Naive B cell (primary cell): ENCODE data around the gene CRYGA. TPM values are rescaled to one million over a fixed set of nuclear protein-coding genes. Genes with fewer than 3 reads are reported as not detected.
A peak's percentile ranks its signal among the peaks of the same experiment; 100 is the strongest.
"Not testable (repeated sequence)": the region's sequence is repeated elsewhere in the genome, so short reads cannot be mapped to it uniquely, and the experiment has no call there.

ENCODE experiments used
- ATAC-seq, 2 donors: fragments of 150-1000 bp; cut with Tn5 transposase; 2 replicates each; pipeline ENCODE4 v1.10.0; 2021; ENCODE audit warnings: low read depth in 2 of 2, mild to moderate bottlenecking in 2 of 2, moderate library complexity in 2 of 2
- DNase-seq: peaks from one replicate; pipeline ENCODE4 v3.0.0; 2022
- H3K27ac Mint-ChIP-seq, 6 donors: one replicate each; pipeline ENCODE4 v1.8.0; 2020 to 2022; ENCODE audit warnings: mild to moderate bottlenecking in 6 of 6, mixed read lengths in 6 of 6, moderate library complexity in 5 of 6, inconsistent platforms in 2 of 6
- H3K27me3 Mint-ChIP-seq, 3 donors: one replicate each; pipeline ENCODE4 v1.8.0; 2021 to 2022; ENCODE audit warnings: mixed read lengths in 3 of 3, mild to moderate bottlenecking in 1 of 3
- H3K36me3 Mint-ChIP-seq, 2 donors: one replicate each; pipeline ENCODE4 v1.8.0; 2020 to 2022; ENCODE audit warnings: mixed read lengths in 2 of 2, inconsistent platforms in 1 of 2, mild to moderate bottlenecking in 1 of 2
- H3K4me1 Mint-ChIP-seq, 3 donors: one replicate each; pipeline ENCODE4 v1.8.0; 2020 to 2022; ENCODE audit warnings: mixed read lengths in 3 of 3, inconsistent platforms in 1 of 3, mild to moderate bottlenecking in 1 of 3, moderate library complexity in 1 of 3
- H3K4me3 Mint-ChIP-seq, 8 donors: one replicate each; pipeline ENCODE4 v1.8.0; 2020 to 2022; ENCODE audit warnings: mild to moderate bottlenecking in 8 of 8, mixed read lengths in 8 of 8, moderate library complexity in 8 of 8, inconsistent platforms in 2 of 8
- H3K9me3 Mint-ChIP-seq, 7 donors: one replicate each; pipeline ENCODE4 v1.8.0; 2020 to 2022; ENCODE audit warnings: mixed read lengths in 7 of 7, mild to moderate bottlenecking in 5 of 7, inconsistent platforms in 2 of 7, moderate library complexity in 1 of 7
- polyA plus RNA-seq, 6 donors: library from polyadenylated mRNA; unstranded; fragments of 300-500 nt; fragmentation: Illumina TruSeq; gene quantifications; one replicate each; pipeline ENCODE4 v1.2.3, GENCODE V29; 2021; ENCODE audit warnings: low read depth in 6 of 6

The CRYGA gene
- polyA plus RNA-seq, 6 donors from 2014 or later = not detected

DNA sequence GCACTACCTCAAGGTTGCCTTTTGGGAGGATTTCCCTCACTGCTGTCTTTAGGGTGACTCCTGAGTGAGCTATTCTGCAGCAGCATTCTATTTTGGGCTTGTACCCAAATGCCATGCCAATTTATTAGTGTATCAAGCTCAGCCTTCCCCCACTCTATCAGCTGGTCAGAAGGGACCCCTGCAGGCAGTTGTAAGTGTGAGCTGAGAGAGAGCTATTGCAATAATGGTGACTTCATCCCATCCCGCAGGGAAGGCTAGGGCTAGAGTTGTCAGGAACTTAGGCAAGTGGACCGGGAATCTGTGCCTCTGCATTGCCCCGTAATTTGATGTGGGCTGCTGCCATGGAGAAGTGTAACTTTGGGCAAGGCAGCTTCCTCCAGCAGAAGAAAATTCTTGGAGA is 15.6 kb downstream of the CRYGA start:
- Mint-ChIP-seq H3K9me3 (peaks cover 0 to 27% (median 14%) of the 10 kb centered on the region in 7 donors), H3K4me3 (peak overlapping the region in 1 of 8 donors; percentile 43), H3K36me3 (peaks cover 0 to 9% of the 10 kb centered on the region in 2 donors), H3K4me1 (no peaks in the 10 kb centered on the region), H3K27me3 (peaks cover 0 to 16% (median 6%) of the 10 kb centered on the region in 3 donors), H3K27ac (no peak overlapping the region)
- ATAC-seq = no peak
- no peak for DNase-seq

DNA sequence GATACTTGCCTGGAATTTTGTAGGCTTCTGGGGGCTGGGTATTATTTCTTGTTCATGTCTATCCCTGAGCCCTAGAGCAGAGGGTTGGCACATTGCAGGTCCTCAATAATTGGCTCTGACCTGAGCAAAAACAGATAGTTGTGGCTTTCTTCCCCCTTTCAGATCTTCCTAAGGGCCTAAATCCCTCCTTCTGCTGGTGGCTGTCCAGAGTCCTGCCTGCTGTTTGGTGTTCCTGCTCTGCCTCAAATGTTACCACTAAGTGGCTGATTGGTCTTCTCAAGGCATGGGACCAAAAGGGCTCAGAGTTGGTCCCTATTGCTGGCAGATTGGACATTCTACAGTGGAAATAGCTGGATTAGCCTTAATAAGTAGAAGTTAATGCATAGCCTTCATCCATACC is 16.4 kb downstream of the CRYGA start:
- peaks cover 0 to 21% (median 12%) of the 10 kb centered on the region in 7 donors for H3K9me3 Mint-ChIP-seq
- H3K4me3 Mint-ChIP-seq = no peak overlapping the region
- peaks cover 0 to 16% (median 6%) of the 10 kb centered on the region in 3 donors for H3K27me3 Mint-ChIP-seq
- peaks cover 0 to 9% of the 10 kb centered on the region in 2 donors for H3K36me3 Mint-ChIP-seq
- H3K4me1 Mint-ChIP-seq = no peaks in the 10 kb centered on the region
- DNase-seq (no peak), ATAC-seq (no peak)
- no peak overlapping the region for H3K27ac Mint-ChIP-seq

DNA sequence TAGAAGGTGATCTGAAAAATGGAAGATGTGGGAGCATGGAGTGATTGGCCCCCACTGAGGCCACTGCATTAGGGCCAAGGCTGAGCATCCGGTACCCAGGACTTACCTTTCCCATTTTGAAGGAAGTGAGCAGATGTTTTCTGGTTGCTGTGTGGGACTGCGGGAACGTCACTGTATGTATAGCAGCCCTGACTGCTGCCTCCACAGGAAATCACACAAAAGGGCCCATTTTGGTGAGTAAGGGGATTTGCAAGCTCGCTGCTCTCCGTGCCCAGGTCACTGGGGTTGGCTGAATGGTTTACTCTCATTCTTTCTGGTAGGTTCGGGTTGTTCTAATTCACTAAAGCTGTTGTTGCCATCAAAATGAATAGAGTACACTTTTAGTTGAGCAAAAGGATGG is 17.4 kb downstream of the CRYGA start, which contains the start of gene CRYGB:
TSS of gene CRYGB (minus strand) at position 153 of the 400 bp plus-strand sequence. CDS start at position 115, 38 bp downstream.
- DNase-seq = no peak
- Mint-ChIP-seq H3K36me3 (peaks cover 0 to 5% of the 10 kb centered on the region in 2 donors), H3K4me1 (no peaks in the 10 kb centered on the region), H3K4me3 (no peak within 1 kb of the TSS), H3K9me3 (peaks cover 0 to 11% (median 7%) of the 10 kb centered on the region in 7 donors), H3K27ac (no peak within 1 kb of the TSS), H3K27me3 (peaks cover 0 to 16% (median 5%) of the 10 kb centered on the region in 3 donors)
- ATAC-seq = no peak

DNA sequence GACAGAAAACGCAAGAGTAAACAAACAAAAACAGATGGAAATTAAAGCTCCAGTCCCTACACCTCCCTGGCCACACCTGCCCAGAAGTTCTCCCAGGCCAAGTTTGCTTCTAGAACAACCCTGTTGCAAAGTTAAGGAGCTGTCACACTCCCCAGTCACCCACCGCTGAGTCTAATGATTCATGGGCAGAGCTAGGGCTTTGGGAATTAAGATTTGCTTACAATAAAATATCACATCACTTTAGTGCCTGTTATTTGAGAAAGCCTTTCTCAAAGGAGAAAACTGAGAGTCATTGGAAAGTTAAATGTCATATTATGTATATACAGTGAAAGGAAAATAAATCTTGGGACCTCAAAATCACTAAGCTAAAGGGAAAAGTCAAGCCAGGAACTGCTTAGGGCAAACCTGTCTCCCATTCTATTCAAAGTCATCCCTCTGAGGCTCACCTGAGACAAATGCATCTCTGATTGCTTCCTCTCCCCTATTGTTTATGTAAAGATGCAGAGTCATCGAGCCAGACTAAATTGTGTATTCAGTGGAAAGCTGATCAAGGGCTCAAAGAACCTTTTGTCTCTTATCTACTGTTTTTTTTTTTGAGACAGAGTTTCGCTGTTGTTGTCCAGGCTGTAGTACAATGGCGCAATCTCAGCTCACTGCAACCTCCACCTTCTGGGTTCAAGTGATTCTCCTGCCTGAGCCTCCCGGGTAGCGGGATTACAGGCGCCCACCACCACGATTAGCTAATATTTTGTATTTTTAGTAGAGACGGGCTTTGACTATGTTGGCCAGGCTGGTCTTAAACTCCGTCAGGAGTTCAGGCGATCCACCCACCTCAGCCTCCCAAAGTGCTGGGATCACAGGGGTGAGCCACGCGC is 20.2 kb downstream of the CRYGA start:
- H3K27ac Mint-ChIP-seq = no peak overlapping the region
- peaks cover 0 to 16% (median 0%) of the 10 kb centered on the region in 3 donors for H3K27me3 Mint-ChIP-seq
- no peaks in the 10 kb centered on the region for H3K36me3 Mint-ChIP-seq

GRCh38 chr2:208142240-208142924 is 21.0 kb downstream of the CRYGA start:
- DNase-seq = no peak
- Mint-ChIP-seq H3K4me3 (no peak overlapping the region), H3K36me3 (no peaks in the 10 kb centered on the region), H3K27me3 (peaks cover 0 to 10% (median 0%) of the 10 kb centered on the region in 3 donors), H3K27ac (no peak overlapping the region), H3K9me3 (peaks cover 0 to 15% (median 8%) of the 10 kb centered on the region in 7 donors), H3K4me1 (no peaks in the 10 kb centered on the region)
- ATAC-seq = no peak

More for the DNA sequence above, 20.2 kb downstream of the CRYGA start:
- no peak for ATAC-seq
- H3K4me1 Mint-ChIP-seq = no peaks in the 10 kb centered on the region
- DNase-seq = no peak
- H3K9me3 Mint-ChIP-seq = peaks cover 0 to 12% (median 4%) of the 10 kb centered on the region in 7 donors
- no peak overlapping the region for H3K4me3 Mint-ChIP-seq

GRCh38 chr2:208139447-208139846 is 23.9 kb downstream of the CRYGA start:
- H3K36me3 Mint-ChIP-seq = no peaks in the 10 kb centered on the region
- no peak overlapping the region for H3K27ac Mint-ChIP-seq
- DNase-seq (no peak), ATAC-seq (no peak)
- H3K4me1 Mint-ChIP-seq = no peaks in the 10 kb centered on the region
- H3K27me3 Mint-ChIP-seq = peaks cover 0 to 4% (median 0%) of the 10 kb centered on the region in 3 donors
- peaks cover 0 to 15% (median 8%) of the 10 kb centered on the region in 7 donors for H3K9me3 Mint-ChIP-seq
- no peak overlapping the region for H3K4me3 Mint-ChIP-seq

DNA sequence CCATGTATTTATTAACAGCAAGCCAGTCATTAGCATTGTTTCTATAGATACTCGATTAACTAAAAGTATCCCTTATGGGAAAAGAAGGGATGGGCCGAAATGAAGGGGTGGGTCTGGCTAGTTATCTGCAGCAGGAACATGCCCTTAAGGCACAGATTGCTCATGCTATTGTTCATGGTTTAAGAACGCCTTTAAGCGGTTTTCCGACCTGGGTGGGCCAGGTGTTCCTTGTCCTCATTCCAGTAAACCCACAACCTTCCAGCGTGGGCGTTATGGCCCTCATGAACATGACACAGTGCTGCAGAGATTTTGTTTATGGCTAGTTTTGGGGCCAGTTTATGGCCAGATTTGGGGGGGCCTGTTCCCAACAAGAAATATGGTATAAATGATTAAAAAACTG is 25.1 kb downstream of the CRYGA start:
- not testable (repeated sequence) for H3K4me3 Mint-ChIP-seq, ATAC-seq, H3K36me3 Mint-ChIP-seq, H3K27ac Mint-ChIP-seq, DNase-seq, H3K27me3 Mint-ChIP-seq, H3K4me1 Mint-ChIP-seq
- peaks cover 0 to 15% (median 8%) of the 10 kb centered on the region in 7 donors for H3K9me3 Mint-ChIP-seq

- Mint-ChIP-seq H3K4me3 (no peak overlapping the region), H3K27ac (no peak overlapping the region), H3K36me3 (no peaks in the 10 kb centered on the region), H3K4me1 (no peaks in the 10 kb centered on the region), H3K9me3 (peaks cover 0 to 15% (median 7%) of the 10 kb centered on the region in 7 donors), H3K27me3 (peaks cover 0 to 4% (median 4%) of the 10 kb centered on the region in 3 donors)
- ATAC-seq (no peak), DNase-seq (no peak)
Observed at GRCh38 chr2:208136716-208137094, 26.7 kb downstream of the CRYGA start.

DNA sequence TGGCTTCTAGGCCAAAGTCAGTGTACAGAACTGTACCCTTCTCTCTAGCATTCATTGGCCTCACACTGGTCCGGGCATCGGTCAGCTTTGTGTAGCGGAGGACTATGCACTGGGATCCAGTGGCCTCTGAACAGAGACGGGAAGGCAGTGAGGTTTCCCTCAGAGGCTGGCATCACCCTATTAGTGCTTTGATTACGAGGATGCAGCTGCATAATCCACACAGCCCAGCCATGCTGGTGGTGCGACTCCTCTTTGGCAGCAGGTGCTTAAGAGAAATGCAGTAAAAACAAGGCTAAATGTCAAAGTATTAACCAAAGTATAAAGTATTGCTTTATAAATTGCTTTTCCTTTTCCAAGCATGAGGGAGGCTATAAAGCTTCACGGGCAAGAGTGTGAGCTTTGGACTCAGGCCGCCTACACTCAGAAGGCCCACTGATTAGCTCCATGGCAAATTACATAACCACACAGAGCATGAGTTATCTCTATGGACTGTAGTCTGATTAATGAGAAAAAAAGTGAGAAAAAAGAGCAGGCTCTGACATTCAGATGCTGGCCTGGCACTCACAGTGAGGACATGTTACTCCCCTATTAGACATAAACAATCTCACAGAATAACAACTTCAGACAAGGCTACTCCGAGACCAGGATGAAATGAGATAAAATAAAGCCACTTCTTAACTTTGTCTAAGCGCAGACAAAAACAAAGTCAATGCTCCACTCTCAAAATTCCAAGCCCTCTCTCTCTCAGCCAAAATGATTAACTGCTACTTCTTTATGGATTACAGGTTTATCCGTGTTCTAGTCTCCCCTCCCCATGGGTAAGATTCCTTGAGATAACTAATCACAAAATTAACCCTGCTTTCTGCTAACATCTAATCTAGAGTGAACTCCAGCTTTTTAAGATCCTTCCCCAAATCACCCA is 27.3 kb downstream of the CRYGA start:
- Mint-ChIP-seq H3K36me3 (no peaks in the 10 kb centered on the region), H3K9me3 (peaks cover 0 to 15% (median 7%) of the 10 kb centered on the region in 7 donors), H3K27ac (no peak overlapping the region), H3K4me1 (no peaks in the 10 kb centered on the region), H3K27me3 (peaks cover 0 to 4% (median 4%) of the 10 kb centered on the region in 3 donors), H3K4me3 (no peak overlapping the region)
- DNase-seq (no peak), ATAC-seq (no peak)

- H3K27me3 Mint-ChIP-seq = peaks cover 0 to 4% (median 4%) of the 10 kb centered on the region in 3 donors
- ATAC-seq (no peak), DNase-seq (no peak)
- no peaks in the 10 kb centered on the region for H3K4me1 Mint-ChIP-seq
- no peak overlapping the region for H3K27ac Mint-ChIP-seq
- no peaks in the 10 kb centered on the region for H3K36me3 Mint-ChIP-seq
- H3K9me3 Mint-ChIP-seq = peaks cover 0 to 15% (median 7%) of the 10 kb centered on the region in 7 donors
- H3K4me3 Mint-ChIP-seq = no peak overlapping the region
Observed at GRCh38 chr2:208134928-208135586, 28.3 kb downstream of the CRYGA start.

GRCh38 chr2:208130712-208131110 is 32.7 kb downstream of the CRYGA start:
- H3K27me3 Mint-ChIP-seq = peaks cover under 1 to 13% (median 10%) of the 10 kb centered on the region in 3 donors
- H3K9me3 Mint-ChIP-seq = peaks cover 0 to 8% (median 4%) of the 10 kb centered on the region in 7 donors
- DNase-seq = no peak
- H3K4me3 Mint-ChIP-seq = no peak overlapping the region
- no peak overlapping the region for H3K27ac Mint-ChIP-seq
- no peaks in the 10 kb centered on the region for H3K36me3 Mint-ChIP-seq
- H3K4me1 Mint-ChIP-seq = no peaks in the 10 kb centered on the region
- no peak for ATAC-seq
